HG03039 (cell line): ENCODE results near the gene SF3B3.
"Not testable (repeated sequence)": the region's sequence is repeated elsewhere in the genome, so short reads cannot be mapped to it uniquely, and the experiment has no call there.

Experiments used
- ATAC-seq: cut with Tn5 transposase; IDR thresholded peaks from one replicate; pipeline ENCODE4 v1.9.1; 2021; ENCODE audit warnings: mild to moderate bottlenecking, moderate library complexity; ENCODE audit not compliant: unreplicated experiment

Gene SF3B3

DNA sequence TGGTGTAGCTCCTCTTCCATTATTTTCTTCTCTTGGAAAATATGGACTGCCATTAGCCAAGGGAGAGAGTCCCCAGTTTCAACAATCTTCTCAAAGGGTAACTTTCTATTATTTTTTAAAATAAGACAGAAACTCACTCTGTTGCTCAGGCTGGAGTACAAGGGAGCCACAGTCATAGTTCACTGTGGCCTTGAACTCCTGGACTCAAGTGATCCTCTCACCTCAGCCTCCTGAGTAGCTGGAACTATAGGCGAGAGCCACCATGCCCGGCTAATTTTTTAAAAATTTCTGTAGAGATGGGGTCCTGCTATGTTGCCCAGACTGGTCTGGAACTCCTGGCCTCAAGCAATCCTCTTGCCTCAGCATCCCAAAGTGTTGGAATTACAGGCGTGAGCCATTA lies 13.4 kb upstream of the SF3B3 start:
- ATAC-seq, result no peak

DNA sequence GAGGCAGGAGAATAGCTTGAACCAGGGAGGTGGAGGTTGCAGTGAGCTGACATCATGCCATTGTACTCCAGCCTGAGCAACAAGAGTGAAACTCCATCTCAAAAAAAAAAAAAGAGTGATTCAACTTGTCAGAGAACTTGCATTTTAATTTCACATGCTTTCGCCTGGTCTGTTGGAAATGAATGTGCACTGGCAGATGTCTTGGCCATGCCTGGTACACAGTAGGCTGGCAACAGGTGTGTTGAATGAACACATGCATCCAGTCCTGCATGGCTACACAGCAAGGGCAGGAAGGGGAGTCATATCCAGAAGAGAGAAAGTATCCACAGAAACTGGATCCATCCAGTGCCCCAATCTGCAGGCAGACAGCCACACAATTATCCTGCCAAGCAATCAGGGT lies 11.8 kb upstream of the SF3B3 start:
- ATAC-seq, result no peak

DNA sequence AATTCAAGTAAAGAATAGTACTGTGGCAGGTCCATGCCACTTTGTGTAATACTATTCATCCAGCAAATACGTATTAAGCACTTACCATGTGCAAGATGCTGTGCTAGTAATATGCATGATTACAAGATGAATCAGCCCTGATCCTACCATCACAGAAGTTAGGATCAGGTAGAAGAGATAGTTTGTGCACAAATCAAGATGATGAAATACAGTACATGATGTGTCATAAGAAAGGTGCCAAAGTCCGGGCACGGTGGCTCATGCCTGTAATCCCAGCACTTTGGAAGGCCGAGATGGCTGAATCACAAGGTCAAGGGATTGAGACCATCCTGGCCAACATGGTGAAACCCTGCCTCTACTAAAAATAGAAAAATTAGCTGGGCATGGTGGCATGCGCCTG lies 11.2 kb upstream of the SF3B3 start:
- ATAC-seq, result no peak

DNA sequence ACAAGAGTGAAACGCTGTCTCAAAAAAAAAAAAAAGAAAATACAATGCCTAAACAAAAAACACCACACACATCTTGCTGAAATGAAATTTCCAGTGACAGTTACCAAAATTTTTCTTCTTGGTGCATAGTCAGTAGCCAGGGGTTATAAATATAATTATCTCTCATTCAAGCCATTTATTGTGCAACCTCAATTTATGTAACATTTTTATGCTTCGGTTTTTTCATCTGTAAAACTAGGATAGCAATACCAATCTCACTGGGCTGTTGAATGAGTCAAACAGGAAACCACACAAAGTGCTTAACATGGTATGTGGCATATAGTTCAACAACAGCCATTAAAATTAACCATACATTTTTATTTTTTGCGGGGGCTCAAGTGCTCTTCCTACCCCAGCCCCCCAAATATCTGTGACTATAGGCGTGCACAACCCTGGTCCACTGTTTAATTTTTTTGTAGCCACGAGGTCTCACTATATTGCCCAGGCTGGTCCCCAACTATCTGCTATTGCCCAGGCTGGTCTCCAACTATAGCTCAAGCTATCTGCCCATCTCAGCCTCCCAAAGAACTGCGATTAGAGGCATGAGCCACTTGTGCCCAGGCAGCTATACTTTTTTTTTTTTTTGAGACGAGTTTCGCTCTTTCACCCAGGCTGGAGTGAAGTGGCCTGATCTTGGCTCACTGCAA lies 2.9 kb upstream of the SF3B3 start:
- ATAC-seq, result no peak

DNA sequence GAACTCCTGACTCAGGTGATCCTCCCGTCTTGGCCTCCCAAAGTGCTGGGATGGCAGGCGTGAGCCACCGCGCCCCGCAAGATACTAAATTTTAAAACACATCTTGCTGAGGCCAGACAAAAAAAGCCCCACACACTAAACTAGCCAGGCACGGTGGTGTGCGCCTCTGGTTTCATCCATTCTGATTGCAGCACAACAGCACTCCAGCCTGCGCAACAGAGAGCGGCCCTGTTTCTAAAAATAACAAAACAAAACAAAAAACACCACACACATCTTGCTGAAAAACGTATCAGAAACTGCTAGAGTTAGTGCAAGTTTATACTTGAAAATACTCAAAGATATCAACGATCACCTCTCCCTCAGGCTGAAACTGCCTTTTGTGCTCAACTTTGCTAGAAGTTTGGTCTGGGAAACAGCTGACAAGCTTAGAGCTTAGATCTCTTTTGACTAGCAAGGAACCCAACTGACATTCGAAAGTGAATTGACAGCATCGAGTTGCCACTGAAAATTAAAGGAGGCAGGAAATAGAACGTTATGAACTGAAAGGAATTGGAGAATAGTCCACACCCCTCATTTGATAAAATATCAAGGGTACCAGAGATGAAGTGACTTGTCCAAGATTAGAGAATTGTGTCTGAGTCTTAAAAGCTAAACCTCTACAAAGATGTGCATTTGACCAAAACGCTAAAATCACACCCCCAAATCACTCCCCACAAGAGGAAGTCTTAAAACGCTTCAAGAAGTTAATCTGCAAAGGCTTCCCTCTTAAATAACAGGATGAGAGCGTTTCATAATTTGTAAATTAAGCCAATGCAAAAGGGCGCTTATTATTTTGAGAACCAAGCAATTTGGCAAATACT lies 1.2 kb upstream of the SF3B3 start:
- no peak for ATAC-seq

DNA sequence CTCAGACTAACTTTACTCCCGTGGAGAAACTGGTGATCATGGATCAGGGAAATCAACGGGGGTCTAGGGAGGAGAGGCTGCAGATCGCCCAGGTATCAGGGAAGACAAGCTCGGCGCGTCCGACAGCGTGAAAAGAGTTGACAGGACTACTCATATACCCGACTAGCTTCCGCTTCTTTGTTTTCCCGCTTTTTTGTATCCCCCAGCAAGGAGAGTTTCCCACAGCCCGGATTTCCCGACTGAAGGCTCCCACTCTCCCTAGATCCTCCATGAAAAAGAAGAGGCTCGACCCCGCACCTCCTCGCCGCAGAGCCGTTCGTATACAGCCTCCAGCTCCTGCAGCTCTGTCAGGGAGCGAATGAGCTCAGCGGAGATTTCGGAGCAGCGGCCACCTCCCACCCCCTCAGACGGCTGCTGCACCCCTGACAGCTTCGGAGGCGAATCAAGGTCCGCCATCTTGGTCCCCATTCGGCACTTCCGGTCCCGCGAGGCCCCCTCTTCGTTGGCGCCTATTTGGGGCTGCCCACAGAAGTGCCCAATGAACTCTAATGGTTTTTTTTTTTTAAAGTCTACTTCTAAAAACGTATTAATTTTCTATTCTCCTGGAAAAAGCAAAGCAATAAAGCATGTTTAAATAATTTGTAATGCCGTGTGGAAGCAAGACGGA lies 407 bp upstream of the SF3B3 start, which contains the start of gene COG4:
COG4 (minus strand) TSS at position 479 of the 667 bp plus-strand sequence; CDS start at position 468, 11 bp downstream.
- ATAC-seq, result peak; percentile 56

DNA sequence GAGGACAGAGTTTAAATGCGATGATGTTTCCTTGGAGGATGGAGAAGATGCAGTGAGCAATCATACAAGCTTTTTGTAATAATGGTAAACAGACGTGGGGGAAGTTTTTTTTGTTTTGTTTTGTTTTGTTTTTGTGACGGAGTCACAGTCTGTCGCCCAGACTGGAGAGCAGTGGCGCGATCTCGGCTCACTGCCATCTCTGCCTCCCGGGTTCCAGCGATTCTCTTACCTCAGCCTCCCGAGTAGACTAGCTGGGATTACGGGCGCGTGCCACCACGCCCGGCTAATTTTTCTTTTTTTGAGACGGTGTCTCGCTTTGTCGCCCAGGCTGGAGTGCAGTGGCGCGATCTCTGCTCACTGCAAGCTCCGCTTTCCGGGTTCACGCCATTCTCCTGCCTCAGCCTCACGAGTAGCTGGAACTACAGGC lies 796 bp downstream of the SF3B3 start:
- ATAC-seq, result not testable (repeated sequence)

DNA sequence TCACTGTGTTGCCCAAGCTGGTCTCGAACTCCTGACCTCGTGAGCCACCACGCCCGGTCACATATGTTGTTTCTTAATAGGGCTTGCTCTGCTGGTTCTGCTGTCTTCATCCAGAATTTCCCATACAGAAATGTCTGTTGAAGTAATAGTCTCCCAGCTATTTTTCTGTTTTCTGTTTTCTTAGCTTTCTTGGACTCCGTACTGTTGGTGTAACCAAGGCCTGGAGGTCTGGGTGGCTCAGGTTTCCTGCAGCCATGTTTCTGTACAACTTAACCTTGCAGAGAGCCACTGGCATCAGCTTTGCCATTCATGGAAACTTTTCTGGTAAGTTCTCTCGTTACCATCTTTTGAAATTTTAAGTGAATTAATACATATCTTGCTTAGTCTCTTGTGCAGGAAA lies 2.8 kb downstream of the SF3B3 start:
- ATAC-seq, result no peak

DNA sequence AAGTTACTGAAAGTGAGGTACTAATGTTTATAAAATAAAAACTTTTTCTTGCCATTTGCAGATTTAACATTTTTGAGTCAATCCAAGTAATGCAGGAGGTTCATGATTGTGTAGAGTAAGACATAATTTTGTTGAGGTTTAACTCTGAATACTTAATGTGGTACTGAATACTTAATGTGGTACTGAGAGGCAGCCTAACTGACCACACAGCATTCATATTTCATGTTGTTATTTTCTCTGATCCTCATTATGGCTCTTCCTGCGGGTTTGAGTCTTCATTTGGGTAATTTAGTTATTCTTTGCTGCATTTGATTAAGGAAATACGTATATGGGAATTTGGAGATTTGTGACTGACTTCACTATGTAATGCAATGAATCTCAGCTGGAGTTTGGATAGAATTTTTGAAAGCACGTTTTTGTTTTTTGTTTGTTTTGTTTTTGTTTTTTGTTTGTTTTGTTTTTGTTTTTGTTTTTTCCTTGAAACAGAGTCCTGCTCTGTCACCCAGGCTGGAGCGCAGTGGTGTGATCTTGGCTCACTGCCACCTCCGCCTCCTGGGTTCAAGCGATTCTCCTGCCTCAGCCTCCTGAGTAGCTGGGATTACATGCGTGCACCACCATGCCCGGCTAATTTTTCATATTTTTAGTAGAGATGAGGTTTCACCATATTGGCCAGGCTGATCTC lies 3.8 kb downstream of the SF3B3 start:
- ATAC-seq, result no peak

DNA sequence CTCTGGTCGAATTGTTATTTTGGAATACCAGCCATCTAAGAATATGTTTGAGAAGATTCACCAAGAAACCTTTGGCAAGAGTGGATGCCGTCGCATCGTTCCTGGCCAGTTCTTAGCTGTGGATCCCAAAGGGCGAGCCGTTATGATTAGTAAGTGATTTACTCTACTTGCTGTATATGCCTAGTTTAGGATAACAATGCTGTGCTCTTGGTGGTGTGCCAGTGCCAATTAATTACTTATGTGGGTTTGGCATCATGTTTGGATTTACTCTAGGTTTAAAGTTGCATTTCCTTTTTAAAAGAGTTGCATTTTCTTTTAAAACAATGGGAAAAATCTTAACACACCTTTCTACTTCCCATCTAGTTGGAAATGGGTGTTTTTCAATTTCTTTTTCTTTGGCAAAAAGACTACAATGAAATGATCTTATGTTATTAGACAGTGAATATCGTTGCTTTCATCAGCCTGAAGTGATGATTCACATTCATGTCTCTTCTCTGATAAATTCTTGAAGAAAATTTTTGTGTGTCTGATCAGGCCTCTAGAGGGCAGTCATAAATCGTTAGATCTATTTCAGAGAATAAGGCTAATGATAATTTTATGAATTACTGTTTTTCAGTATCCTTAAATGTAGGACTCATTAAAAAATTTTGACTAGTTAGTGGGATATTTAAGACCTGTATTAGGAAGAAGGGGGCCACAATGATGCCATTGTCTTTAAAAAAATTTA lies 5.6 kb downstream of the SF3B3 start:
- ATAC-seq, result no peak

DNA sequence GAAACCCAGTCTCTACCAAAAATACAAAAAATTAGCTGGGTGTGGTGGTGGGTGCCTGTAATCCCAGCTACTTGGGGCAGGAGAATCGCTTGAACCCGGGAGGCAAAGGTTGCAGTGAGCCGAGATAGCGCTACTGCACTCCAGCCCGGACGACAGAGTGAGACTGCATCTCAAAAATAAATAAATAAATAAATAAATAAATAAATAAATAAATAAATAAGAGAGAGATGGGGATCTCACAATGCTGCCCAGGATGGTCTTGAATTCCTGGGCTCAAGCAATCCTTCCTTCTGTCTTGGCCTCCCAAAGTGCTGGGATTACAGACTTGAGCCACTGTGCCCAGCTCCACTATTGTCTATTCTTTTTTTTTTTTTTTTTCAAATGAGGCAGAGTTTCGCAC lies 6.3 kb downstream of the SF3B3 start:
- not testable (repeated sequence) for ATAC-seq

DNA sequence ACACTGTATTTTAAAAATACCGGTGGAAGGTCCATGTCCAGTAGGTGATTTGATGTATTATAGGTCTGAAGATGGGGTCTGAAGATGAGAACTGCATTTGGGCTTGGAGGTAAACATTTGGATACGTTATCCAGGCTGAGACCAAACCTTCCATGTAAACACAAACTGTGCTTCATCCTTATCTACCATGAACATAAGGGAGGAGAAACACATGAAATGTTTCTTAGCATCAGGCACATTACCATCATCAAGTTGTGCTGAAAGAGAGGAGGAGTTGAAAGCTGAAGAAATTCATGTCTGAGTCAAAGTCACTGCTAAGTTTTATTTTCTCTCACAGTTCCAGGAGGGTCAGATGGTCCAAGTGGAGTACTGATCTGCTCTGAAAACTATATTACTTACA lies 11.4 kb downstream of the SF3B3 start:
- ATAC-seq, result no peak

DNA sequence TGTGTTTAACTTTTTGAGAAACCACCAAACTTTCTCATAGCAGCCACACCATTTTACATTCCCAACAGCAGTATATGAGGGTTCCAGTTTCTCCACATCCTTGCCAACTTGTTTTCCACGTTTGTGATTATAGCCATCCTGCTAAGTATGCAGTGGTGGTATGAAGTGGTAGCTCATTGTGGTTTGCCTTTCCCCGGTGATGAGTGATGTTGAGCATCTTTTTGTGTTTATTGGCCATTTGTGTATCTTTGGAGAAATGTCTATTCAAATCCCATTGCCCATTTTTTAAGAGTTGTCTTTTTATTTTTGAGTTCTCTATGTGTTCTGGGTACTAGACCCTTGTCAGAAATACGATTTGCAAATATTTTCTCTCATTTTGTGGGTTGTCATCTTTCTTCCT lies 17.4 kb downstream of the SF3B3 start:
- ATAC-seq, result no peak

DNA sequence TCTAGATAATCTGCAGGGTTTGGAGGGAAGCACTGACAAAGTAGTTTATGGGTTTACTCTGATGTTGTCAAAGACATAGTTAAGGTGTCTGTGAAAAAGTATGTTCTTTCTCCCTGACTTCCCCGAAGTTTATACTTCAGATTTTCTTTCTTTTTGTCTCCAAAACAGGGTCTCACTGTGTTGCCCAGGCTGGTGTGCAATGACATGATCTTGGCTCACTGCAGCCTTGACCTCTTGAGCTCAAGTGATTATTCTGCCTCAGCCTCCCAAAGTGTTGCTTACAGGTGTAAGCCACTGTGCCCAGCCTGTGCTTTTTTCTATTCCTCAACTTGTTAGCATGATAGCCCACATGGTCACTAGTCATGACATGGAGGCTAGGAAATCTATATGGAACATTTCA lies 20.9 kb downstream of the SF3B3 start:
- no peak for ATAC-seq

DNA sequence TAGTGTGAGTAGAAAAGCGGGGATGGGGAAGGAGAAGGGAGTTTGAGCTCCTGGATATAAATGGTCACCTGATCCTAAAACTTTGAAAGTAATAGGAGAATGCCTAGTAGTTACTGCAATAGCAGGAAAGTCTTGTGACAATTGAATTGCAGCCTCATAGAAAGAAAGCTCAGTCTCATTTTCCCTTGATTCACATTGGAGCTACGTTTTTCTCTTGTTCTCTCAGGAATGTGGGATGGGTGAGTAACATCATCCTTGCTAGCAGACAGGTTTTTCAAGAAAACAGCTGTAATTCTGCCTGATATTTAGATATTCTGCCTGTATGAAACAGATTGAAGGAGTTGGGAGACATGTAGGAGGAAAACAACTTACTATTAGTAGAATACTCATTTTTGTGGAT lies 25.3 kb downstream of the SF3B3 start:
- no peak for ATAC-seq

DNA sequence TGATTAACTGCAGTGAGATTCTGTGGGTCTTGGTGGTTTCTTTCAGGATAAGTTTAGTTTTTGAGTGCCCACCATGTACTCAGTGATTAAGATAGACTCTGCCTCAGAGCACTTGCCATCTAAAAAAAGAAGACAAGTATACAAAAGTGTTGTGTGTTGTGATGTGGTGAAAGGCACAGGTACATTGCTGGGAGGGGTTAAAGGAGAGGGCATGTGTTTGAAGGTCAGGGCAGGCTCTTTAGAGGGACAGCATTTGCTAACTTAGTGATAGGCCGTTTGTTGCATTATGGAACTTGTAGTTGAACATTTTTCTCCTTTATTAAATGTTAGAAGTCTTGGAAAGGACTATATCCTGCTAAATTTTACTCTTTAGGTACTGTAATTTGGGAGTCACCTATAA lies 26.5 kb downstream of the SF3B3 start:
- no peak for ATAC-seq

DNA sequence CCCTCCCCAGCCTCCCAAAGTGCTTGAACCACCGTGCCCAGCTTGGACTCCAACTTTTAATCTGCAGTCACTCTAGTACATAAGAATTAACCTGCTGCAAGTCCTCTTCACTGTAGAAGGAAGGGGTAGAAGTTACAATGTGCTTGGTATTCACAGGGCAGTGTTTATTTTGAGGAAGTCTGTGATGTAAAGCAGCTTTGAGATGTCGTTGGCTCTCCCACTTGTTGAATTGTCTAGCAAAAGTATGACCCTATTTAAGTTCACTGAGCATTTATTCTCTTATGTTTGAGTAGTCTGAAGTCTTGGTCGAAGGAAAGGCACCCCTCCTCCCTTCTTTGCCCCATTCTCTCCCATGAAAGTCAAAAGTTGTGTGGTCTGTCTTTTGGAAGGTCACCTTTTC lies 28.2 kb downstream of the SF3B3 start:
- no peak for ATAC-seq

DNA sequence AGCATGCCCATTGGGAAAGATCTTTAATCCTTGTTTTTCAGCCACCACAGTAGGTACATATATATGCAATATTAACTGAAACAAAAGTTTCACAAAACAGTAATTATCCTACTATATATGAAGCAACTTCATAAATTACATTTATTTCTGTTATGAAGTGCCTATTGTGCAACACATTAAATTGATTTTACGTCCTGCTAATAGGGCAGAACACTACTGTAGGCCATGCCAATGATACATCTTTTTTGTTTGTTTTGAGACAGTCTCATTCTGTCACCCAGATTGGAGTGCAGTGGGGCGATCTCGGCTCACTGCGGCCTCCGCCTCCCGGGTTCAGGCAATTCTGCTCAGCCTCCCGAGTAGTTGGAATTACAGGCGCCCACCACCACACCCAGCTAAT lies 29.1 kb downstream of the SF3B3 start:
- no peak for ATAC-seq

DNA sequence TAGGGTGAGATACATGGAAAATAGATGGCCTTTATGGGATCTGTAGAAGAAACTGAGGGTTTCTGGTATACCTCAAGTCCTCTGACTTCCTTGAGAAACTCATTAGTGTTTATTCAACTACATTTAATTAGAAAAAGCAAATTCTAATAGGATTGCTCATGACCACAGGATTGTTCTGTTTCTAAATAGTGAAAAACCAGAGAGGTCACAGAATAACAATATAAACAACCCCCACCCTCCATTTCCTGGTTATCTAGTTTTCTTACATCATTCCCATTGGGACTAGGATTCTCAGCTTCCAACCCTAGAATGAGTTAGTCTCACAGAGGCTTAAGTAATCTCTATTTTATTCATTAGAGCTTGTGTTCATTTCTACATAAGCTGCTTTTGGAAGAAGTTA lies 30.0 kb downstream of the SF3B3 start:
- ATAC-seq, result no peak

DNA sequence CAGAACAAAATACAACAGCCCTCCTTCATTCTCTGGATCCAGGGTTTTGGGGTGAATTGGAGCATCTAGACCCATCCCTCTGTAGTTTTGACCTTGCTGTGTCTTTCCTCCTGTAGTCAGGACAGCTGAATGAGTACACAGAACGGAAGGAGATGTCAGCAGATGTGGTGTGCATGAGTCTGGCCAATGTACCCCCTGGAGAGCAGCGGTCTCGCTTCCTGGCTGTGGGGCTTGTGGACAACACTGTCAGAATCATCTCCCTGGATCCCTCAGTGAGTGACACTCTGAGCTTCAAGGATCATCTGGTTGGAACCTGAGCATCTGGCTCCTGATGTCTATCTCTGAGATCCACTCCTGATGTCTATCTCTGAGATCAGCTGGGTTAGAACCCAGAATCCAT lies 32.4 kb downstream of the SF3B3 start:
- ATAC-seq, result no peak

DNA sequence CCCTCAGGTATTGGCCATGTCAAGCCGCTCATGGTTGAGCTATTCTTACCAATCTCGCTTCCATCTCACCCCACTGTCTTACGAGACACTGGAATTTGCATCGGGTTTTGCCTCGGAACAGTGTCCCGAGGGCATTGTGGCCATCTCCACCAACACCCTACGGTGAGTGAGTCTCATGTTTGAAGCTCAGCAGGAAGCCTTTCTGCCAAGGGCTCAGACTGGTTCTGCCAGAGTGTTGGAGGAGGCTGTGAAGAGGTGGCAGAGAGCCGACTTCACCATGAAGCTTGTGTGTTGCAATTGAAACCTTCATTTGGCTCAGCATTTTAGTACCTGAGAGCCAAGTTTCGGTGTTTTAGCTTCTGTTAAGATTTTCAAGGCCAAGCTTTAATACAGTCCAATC lies 38.0 kb downstream of the SF3B3 start:
- no peak for ATAC-seq
